Right lobe of liver (tissue), 6 donors: ENCODE measurements around the gene PIGQ. TPM values are rescaled to one million over a fixed set of nuclear protein-coding genes. Genes with fewer than 3 reads are reported as not detected.
A peak's percentile ranks its signal among the peaks of the same experiment; 100 is the strongest.

ENCODE experiments used
- ATAC-seq, 4 donors: fragments of 200-7000 bp; cut with Tn5 transposase; one replicate each; pipeline ENCODE4 v1.9.1; 2020; ENCODE audit warnings: mild to moderate bottlenecking in 4 of 4, moderate library complexity in 4 of 4
- DNase-seq, 3 donors: peaks; one replicate each; pipeline ENCODE4 v3.0.0-alpha.2; 2020
- H3K27ac ChIP-seq, 3 donors: fragments of 200-600 bp; one replicate each; pipeline ENCODE4 v1.8.0; 2022
- H3K27me3 ChIP-seq, 2 donors: fragments of 200-600 bp; one replicate each; pipeline ENCODE4 v1.8.0; 2022
- H3K36me3 ChIP-seq, 4 donors: fragments of 200-600 bp; sonication (generic) in 1 of 4; one replicate each; pipeline versions ENCODE4 v1.5.1 to v1.8.0; 2017 to 2022; ENCODE audit warnings: control low read depth in 1 of 4
- H3K4me1 ChIP-seq, 4 donors: fragments of 200-600 bp; sonication (generic) in 1 of 4; one replicate each; pipeline versions ENCODE4 v1.5.1 to v1.8.0; 2017 to 2022; ENCODE audit warnings: control low read depth in 1 of 4
- H3K4me3 ChIP-seq, 3 donors: fragments of 200-600 bp; one replicate each; pipeline ENCODE4 v1.8.0; 2022
- H3K9me3 ChIP-seq, 4 donors: fragments of 200-600 bp; sonication (generic) in 1 of 4; one replicate each; pipeline versions ENCODE4 v1.5.1 to v1.8.0; 2017 to 2022; ENCODE audit warnings: control low read depth in 1 of 4
- POLR2A ChIP-seq: fragments of 450-650 bp; IDR thresholded peaks from one replicate; pipeline ENCODE4 v1.6.1; 2017; ENCODE audit warnings: antibody characterized with exemption, mild to moderate bottlenecking
- WGBS: methylation state at CpG from one replicate; pipeline ENCODE4 v1.1.6; 2018; ENCODE audit warnings: low coverage, low lambda C conversion rate; ENCODE audit not compliant: insufficient coverage; ENCODE audit errors: missing lambda C conversion rate; 5-methylcytosine and 5-hydroxymethylcytosine counted together
- intact Hi-C, 2 donors: fragments of 100-400 bp; cut with DNase I; formaldehyde crosslinking; loops; one replicate each; pipeline versions ENCODE4 v1.11.2 to v1.14.1; 2022
- total RNA-seq, 6 experiments: library from RNA; depleted of rRNA in 2 of 6; stranded (reverse); fragments of >200 nt in 2 of 6; fragmentation: NEBNext Ultra II Directional in 3 of 6; extraction: Animal tissue kit (Norgen Biotek cat#: 25700) in 3 of 6; gene quantifications; one replicate each; pipeline versions ENCODE4 v1.1.0 to v1.2.4, GENCODE V29; 2016 to 2023
- TF ChIP-seq, protein P1 (sequence below), 4 donors: fragments of 200-600 bp in 3 of 4; fragments of 450-650 bp in 1 of 4; IDR thresholded peaks; one replicate each; pipeline versions ENCODE4 v1.5.1 to v1.8.0; 2016 to 2022; ENCODE audit warnings: antibody characterized with exemption in 4 of 4, mild to moderate bottlenecking in 2 of 4
- donor health status: DM: no; HTN: yes; CAD: no.
- donor health status: DM: no; HTN: no; CAD: no.
- donor health status: DM: no; HTN: no; CAD: no.
- donor health status: DM: no; HTN: yes; CAD: no.
- donor health status: DM: no; HTN: yes; CAD: no.

Gene PIGQ
- total RNA-seq, 6 experiments from 2014 or later = 19.5 to 32.0 (median 27.8) TPM

DNA sequence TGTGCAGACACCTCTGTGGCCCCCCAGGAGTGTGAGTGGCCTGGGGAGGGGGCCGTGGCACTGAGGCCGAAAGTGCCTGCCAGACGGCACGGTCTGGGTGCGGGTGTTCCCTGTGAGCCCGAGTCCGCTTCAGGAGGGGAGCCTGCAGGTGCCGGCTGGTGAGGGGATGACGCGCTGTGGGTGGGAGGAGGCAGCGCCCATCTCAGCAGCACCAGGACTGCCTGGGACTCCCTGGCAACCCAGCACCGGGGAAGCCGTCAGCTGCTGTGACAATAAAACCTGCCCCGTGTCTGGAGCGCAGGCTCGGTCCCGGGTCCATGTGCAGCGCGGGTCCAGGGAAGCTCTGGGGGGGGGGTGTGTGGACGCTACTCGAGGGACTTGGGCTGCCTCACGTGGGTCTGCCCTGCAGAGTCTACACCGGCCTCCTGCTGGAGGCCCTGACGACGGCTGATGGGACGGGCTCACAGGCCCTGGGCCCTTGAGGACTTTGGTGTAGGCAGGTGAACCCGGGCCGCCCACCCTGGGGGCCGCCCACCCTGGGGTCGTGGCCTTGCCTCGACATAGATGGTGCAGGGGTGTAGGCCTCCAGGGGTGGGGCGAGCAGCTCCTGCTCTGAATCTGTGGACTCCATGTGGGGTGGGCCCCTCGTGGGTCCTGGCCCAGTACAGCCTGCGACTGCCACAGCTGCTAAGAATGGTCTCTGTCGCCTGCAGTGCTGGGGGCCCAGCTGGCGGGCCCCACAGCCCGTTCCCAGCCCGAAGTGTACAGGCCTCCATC lies 14.2 kb downstream of the PIGQ start:
- TF ChIP-seq, protein P1, sequence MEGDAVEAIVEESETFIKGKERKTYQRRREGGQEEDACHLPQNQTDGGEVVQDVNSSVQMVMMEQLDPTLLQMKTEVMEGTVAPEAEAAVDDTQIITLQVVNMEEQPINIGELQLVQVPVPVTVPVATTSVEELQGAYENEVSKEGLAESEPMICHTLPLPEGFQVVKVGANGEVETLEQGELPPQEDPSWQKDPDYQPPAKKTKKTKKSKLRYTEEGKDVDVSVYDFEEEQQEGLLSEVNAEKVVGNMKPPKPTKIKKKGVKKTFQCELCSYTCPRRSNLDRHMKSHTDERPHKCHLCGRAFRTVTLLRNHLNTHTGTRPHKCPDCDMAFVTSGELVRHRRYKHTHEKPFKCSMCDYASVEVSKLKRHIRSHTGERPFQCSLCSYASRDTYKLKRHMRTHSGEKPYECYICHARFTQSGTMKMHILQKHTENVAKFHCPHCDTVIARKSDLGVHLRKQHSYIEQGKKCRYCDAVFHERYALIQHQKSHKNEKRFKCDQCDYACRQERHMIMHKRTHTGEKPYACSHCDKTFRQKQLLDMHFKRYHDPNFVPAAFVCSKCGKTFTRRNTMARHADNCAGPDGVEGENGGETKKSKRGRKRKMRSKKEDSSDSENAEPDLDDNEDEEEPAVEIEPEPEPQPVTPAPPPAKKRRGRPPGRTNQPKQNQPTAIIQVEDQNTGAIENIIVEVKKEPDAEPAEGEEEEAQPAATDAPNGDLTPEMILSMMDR (IDR thresholded peaks at IDR 0.05) = no peak
- no peak for TF ChIP-seq POLR2A
- no peak for ATAC-seq
- intact Hi-C loops = loop anchor here in 1 of 2 donors (10.0 kb wide), 1 partner anchor 51 kb away; the partner anchor contains the start of genes METTL26 and WFIKKN1
- no peaks in the 10 kb centered on the region for H3K9me3 ChIP-seq
- no peaks in the 10 kb centered on the region for H3K27me3 ChIP-seq
- DNase-seq = no peak
- H3K36me3 ChIP-seq = no peaks in the 10 kb centered on the region
- H3K27ac ChIP-seq = peak overlapping the region in 1 of 3 donors; percentile 20
- WGBS = no CpG with 5 or more reads among the region's 38 CpGs
- H3K4me3 ChIP-seq = no peak overlapping the region
- H3K4me1 ChIP-seq = peaks cover 0 to 46% (median 12%) of the 10 kb centered on the region in 4 donors

DNA sequence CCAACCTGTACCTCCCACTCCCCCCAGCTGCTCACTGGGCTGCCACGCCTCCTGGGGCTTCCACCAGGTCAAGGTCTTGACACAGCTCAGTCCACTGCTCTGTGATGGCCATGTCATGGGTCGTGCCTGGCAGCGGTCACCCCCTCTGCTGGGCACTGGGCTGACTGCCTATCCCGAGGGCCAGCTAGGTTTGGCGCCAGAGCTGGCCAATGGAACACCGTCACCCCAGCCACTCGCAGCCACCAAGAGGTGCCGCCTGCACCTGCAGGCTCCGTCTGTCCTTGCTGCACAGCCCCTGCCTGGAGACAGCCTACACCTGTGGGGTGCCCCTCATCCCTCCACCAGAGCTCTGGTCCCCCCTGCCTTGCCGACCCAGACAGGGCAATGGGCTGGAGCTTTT lies 15.6 kb downstream of the PIGQ start:
- Histone ChIP-seq H3K4me3 (no peak overlapping the region), H3K4me1 (peaks cover 0 to 46% (median 12%) of the 10 kb centered on the region in 4 donors), H3K36me3 (no peaks in the 10 kb centered on the region), H3K9me3 (no peaks in the 10 kb centered on the region), H3K27ac (no peak overlapping the region), H3K27me3 (no peaks in the 10 kb centered on the region)
- no peak for TF ChIP-seq POLR2A
- TF ChIP-seq, protein P1 (IDR thresholded peaks at IDR 0.05) = peak in 3 of 4 donors; percentile 22 to 24 (median 24)
- WGBS = 9% methylated on average over 2 of the region's 10 CpGs
- peak; percentile 69 to 82 (median 74) for DNase-seq
- intact Hi-C loops = loop anchor here in 1 of 2 donors (10.0 kb wide), 1 partner anchor 49 kb away; the partner anchor contains the start of genes METTL26 and WFIKKN1
- peak; percentile 0 to 13 (median 4) for ATAC-seq

DNA sequence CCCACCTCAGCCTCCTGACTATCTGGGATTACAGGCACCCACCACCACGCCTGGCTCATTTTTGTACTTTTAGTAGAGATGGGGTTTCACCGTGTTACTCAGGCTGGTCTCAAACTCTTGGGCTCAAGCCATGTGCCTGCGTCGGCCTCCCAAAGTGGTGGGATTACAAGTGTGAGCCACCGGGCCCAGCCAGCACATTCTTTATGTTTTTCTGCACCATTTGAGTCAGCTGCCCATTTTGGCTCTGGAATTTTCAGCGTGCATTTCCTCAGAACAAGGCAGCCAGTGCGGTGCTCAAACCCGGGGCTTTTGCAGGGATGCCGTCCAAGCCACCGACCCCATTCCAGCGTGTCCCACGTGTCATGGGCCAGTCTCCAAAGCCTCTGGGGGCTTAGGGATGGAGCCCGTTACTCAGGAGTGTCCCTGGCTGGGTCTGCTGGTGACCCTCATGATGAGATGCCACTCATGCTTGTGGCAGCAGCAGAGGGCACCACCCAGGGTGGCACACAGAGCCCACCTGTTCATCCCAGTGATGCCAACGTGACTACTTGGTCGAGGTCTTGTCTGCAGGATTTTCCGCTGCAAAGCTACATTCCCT lies 16.4 kb downstream of the PIGQ start:
- ATAC-seq (no peak), DNase-seq (no peak)
- no peak overlapping the region for H3K4me3 ChIP-seq
- no peaks in the 10 kb centered on the region for H3K36me3 ChIP-seq
- no peaks in the 10 kb centered on the region for H3K27me3 ChIP-seq
- 35% methylated on average over 10 of the region's 16 CpGs for WGBS
- intact Hi-C loops = loop anchor here in 1 of 2 donors (10.0 kb wide), 1 partner anchor 49 kb away; the partner anchor contains the start of genes METTL26 and WFIKKN1
- H3K9me3 ChIP-seq = no peaks in the 10 kb centered on the region
- TF ChIP-seq, protein P1 (IDR thresholded peaks at IDR 0.05) = no peak
- TF ChIP-seq POLR2A = no peak
- H3K27ac ChIP-seq = no peak overlapping the region
- peaks cover 0 to 46% (median 12%) of the 10 kb centered on the region in 4 donors for H3K4me1 ChIP-seq

DNA sequence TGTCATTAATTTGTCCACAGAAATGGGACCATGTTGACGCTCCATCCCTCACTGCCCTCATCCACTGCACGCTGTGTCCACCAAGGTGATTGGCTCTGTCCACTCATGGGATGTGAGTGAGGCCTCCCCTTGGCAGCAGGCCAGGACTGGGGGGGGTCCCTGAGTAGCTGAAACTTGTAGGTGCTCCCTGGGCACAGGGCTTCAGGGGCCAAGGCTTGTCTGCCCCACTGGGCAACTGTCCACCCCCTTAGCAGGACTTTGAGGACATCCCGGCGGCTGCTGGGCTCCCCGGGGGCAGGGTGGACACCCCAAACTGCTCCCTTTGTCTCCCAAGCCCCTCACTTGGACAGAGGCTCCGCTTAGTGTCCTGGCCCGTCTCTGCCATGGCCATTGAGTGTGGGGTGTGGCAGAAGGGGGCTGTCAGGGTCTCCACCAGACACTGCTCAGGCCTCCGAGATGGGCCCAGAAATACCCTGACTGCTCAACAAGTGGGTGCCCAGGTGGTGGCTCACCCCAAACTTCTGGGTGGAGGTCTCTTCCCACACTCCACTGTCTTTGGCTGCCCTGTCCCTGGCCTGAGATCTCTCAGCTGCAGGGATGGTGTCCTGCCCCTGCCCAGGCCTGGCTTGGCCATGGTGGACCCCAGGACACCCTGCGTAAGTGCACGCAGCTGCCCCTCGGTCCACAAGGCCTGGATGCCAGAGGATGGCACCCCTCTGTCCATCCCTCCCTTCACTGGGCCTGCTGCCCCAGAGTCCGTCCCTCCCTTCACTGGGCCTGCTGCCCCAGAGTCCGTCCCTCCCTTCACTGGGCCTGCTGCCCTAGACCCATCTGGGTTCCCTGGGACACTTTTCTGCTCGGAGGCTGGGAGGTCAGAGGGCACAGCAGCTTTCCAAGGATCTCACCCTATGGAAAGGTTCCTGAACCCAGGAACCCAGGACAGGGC lies 17.1 kb downstream of the PIGQ start:
- Histone ChIP-seq H3K4me3 (no peak overlapping the region), H3K27ac (peak overlapping the region in 1 of 3 donors; percentile 91), H3K4me1 (peaks cover 0 to 53% (median 16%) of the 10 kb centered on the region in 4 donors), H3K9me3 (no peaks in the 10 kb centered on the region), H3K36me3 (no peaks in the 10 kb centered on the region), H3K27me3 (no peaks in the 10 kb centered on the region)
- peak in 3 of 4 donors; percentile 4 to 46 (median 40) for ATAC-seq
- DNase-seq = peak in 2 of 3 donors; percentile 92
- intact Hi-C loops = loop anchor here in 1 of 2 donors (10.0 kb wide), 1 partner anchor 48 kb away; the partner anchor contains the start of genes METTL26 and WFIKKN1
- TF ChIP-seq, protein P1 (IDR thresholded peaks at IDR 0.05) = no peak
- no peak for TF ChIP-seq POLR2A
- WGBS = 82% methylated on average over 3 of the region's 14 CpGs
